GM23338 (cell line): ENCODE measurements around the gene PKM. TPM values are rescaled to one million over a fixed set of nuclear protein-coding genes. Genes with fewer than 3 reads are reported as not detected.
A peak's percentile ranks its signal among the peaks of the same experiment; 100 is the strongest.

Source experiments
- ATAC-seq: fragments of 200-7000 bp; cut with Tn5 transposase; 3 replicates; pipeline ENCODE4 v1.9.1; 2020
- DNase-seq: peaks from one replicate; pipeline ENCODE4 v3.0.0-alpha.2; 2015; ENCODE audit warnings: low spot score
- H2AFZ ChIP-seq: fragments of 200-600 bp; sonication (generic); 2 replicates; pipeline ENCODE4 v1.8.0; 2016; ENCODE audit warnings: antibody characterized with exemption, mild to moderate bottlenecking, moderate library complexity
- H3F3A ChIP-seq: fragments of 200-600 bp; sonication (generic); replicated peaks from 2 replicates; pipeline ENCODE4 v1.8.0; 2017; ENCODE audit warnings: antibody characterized with exemption, mixed run types, low read depth
- H3K27ac ChIP-seq: fragments of 200-600 bp; sonication (generic); 2 replicates; pipeline ENCODE4 v1.6.1; 2016; ENCODE audit warnings: low read depth
- H3K27me3 ChIP-seq: fragments of 200-600 bp; sonication (generic); 2 replicates; pipeline ENCODE4 v1.8.0; 2016; ENCODE audit warnings: mild to moderate bottlenecking, mixed run types, moderate library complexity; ENCODE audit not compliant: insufficient read depth
- H3K36me3 ChIP-seq: fragments of 200-600 bp; sonication (generic); 2 replicates; pipeline ENCODE4 v1.8.0; 2016; ENCODE audit warnings: mild to moderate bottlenecking; ENCODE audit not compliant: insufficient read depth
- H3K4me1 ChIP-seq: fragments of 200-600 bp; sonication (generic); 2 replicates; pipeline ENCODE4 v1.8.0; 2016; ENCODE audit warnings: mild to moderate bottlenecking, moderate library complexity; ENCODE audit not compliant: insufficient read depth
- H3K4me2 ChIP-seq: fragments of 200-600 bp; sonication (generic); 2 replicates; pipeline ENCODE4 v1.7.1; 2017; ENCODE audit warnings: mixed run types
- H3K4me3 ChIP-seq: fragments of 200-600 bp; sonication (generic); 2 replicates; pipeline ENCODE4 v1.6.1; 2016; ENCODE audit warnings: mixed run types
- H3K79me2 ChIP-seq: fragments of 200-600 bp; sonication (generic); replicated peaks from 2 replicates; pipeline ENCODE4 v1.8.0; 2017; ENCODE audit warnings: mild to moderate bottlenecking; ENCODE audit not compliant: insufficient read depth
- H3K9me2 ChIP-seq: fragments of 200-600 bp; sonication (generic); 2 replicates; pipeline ENCODE4 v1.8.0; 2017; ENCODE audit not compliant: insufficient read depth
- H4K20me1 ChIP-seq: fragments of 200-600 bp; sonication (generic); replicated peaks from 2 replicates; pipeline ENCODE4 v1.8.0; 2017; ENCODE audit warnings: mild to moderate bottlenecking; ENCODE audit not compliant: insufficient read depth
- H3K27ac Mint-ChIP-seq: 2 replicates; pipeline ENCODE4 v1.8.0; 2020; ENCODE audit warnings: inconsistent platforms, mild to moderate bottlenecking, moderate library complexity, mixed read lengths
- H3K27me3 Mint-ChIP-seq: 3 replicates; pipeline ENCODE4 v1.8.0; 2022; ENCODE audit warnings: low read depth, mild to moderate bottlenecking, moderate library complexity, mixed read lengths, inconsistent platforms; ENCODE audit not compliant: insufficient read depth, poor library complexity
- H3K36me3 Mint-ChIP-seq: 3 replicates; pipeline ENCODE4 v1.8.0; 2021; ENCODE audit warnings: low read depth, mild to moderate bottlenecking, inconsistent platforms, moderate library complexity, mixed read lengths
- H3K4me1 Mint-ChIP-seq: 3 replicates; pipeline ENCODE4 v1.8.0; 2020; ENCODE audit warnings: mild to moderate bottlenecking, inconsistent platforms, mixed read lengths
- H3K4me3 Mint-ChIP-seq: 3 replicates; pipeline ENCODE4 v1.8.0; 2021; ENCODE audit warnings: moderate library complexity, mild to moderate bottlenecking, inconsistent platforms, mixed read lengths
- H3K9me3 Mint-ChIP-seq: 3 replicates; pipeline ENCODE4 v1.8.0; 2020; ENCODE audit warnings: moderate library complexity, mild to moderate bottlenecking, inconsistent platforms, mixed read lengths
- CREB1 ChIP-seq: fragments of 250-450 bp; sonication (Bioruptor Pico); IDR thresholded peaks from 2 replicates; pipeline ENCODE4 v1.5.0; 2020; ENCODE audit warnings: low read depth, mild to moderate bottlenecking, moderate library complexity
- EZH2 ChIP-seq: fragments of 200-600 bp; sonication (generic); IDR thresholded peaks from one replicate; pipeline ENCODE4 v1.8.0; 2017; ENCODE audit warnings: antibody characterized with exemption, mild to moderate bottlenecking, low read depth; ENCODE audit not compliant: unreplicated experiment
- EZH2phosphoT487 ChIP-seq: fragments of 200-600 bp; sonication (generic); IDR thresholded peaks from one replicate; pipeline ENCODE4 v1.8.1; 2018; ENCODE audit warnings: antibody characterized with exemption; ENCODE audit not compliant: unreplicated experiment
- NANOG ChIP-seq: IDR thresholded peaks from 2 replicates; pipeline ENCODE4 v1.6.1; 2016; ENCODE audit warnings: antibody characterized with exemption, borderline replicate concordance
- POLR2AphosphoS5 ChIP-seq: IDR thresholded peaks from 2 replicates; pipeline ENCODE4 v1.6.1; 2016; ENCODE audit warnings: antibody characterized with exemption, low read depth
- STAT1 ChIP-seq: IDR thresholded peaks from one replicate; pipeline ENCODE4 v1.6.1; 2016; ENCODE audit warnings: antibody characterized with exemption; ENCODE audit not compliant: unreplicated experiment
- ZNF114 ChIP-seq: fragments of 250-450 bp; sonication (Bioruptor Pico); IDR thresholded peaks from 2 replicates; pipeline ENCODE4 v1.5.0; 2020; ENCODE audit warnings: mild to moderate bottlenecking, moderate library complexity
- ZNF331 ChIP-seq: fragments of 250-450 bp; sonication (Bioruptor Pico); IDR thresholded peaks from 2 replicates; pipeline ENCODE4 v1.5.0; 2020; ENCODE audit warnings: low read depth, mild to moderate bottlenecking, moderate library complexity
- polyA plus RNA-seq: library from polyadenylated mRNA; unstranded; fragments of >200 nt; fragmentation: Nextera tagmentation; extraction: Ambion mirVana; gene quantifications from 2 replicates; pipeline ENCODE4 v1.2.1, GENCODE V29; 2016
- total RNA-seq: library from RNA; depleted of rRNA; stranded (reverse); fragments of >200 nt; shearing (Covaris generic); gene quantifications from 2 replicates; pipeline ENCODE4 v1.2.3, GENCODE V29; 2014
- TF ChIP-seq, protein P1 (sequence below), 2 experiments: fragments of 200-600 bp in 1 of 2; sonication (generic) in 1 of 2; conservative IDR thresholded peaks; 2 replicates each; pipeline versions ENCODE4 v1.5.1 to v1.6.1; 2016 to 2017; ENCODE audit warnings: antibody characterized with exemption in 2 of 2, low read depth in 2 of 2, mild to moderate bottlenecking in 2 of 2, moderate library complexity in 1 of 2
- TF ChIP-seq, protein P2 (sequence below): IDR thresholded peaks from one replicate; pipeline ENCODE4 v1.6.1; 2018; ENCODE audit warnings: antibody characterized with exemption; ENCODE audit not compliant: unreplicated experiment

PKM gene
- total and polyA plus RNA-seq, 2 experiments from 2014 or later, result 432 to 1,137 TPM

DNA sequence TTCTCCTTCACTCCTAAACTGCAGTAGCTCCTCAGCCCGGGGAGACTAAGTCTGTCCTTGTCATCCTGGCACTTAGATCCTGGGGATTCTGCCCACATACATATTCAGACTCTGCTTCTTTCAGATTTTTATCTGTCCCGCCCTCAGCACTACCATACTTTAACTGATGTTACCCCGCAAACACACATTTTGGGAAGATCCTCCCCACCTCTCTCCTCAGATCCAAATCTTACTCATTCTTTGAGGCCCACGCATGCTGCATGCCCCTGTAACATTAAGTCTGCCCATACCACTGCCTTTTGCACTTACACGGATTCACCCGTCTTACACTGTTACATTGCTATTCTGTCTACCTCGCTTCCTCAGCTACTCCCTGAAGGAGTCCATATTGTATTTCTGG is 76.7 kb downstream of the PKM start:
- ATAC-seq (no peak), DNase-seq (no peak)
- Mint-ChIP-seq H3K4me1 (peaks cover 10% of the 10 kb centered on the region; the same call in 2 of the 3 replicates), H3K27me3 (peaks cover 12% of the 10 kb centered on the region), H3K27ac (no peak overlapping the region), H3K36me3 (no peaks in the 10 kb centered on the region), H3K9me3 (no peaks in the 10 kb centered on the region), H3K4me3 (no peak overlapping the region)
- Histone ChIP-seq H4K20me1 (no peaks in the 10 kb centered on the region; the same call in 1 of the 2 replicates), H3K36me3 (no peaks in the 10 kb centered on the region), H3F3A (no peaks in the 10 kb centered on the region), H3K4me3 (no peak overlapping the region), H2AFZ (no peak overlapping the region), H3K27me3 (no peaks in the 10 kb centered on the region), H3K27ac (no peak overlapping the region), H3K9me2 (no peaks in the 10 kb centered on the region), H3K4me2 (no peak overlapping the region), H3K79me2 (no peaks in the 10 kb centered on the region), H3K4me1 (peaks cover 7% of the 10 kb centered on the region)
- TF ChIP-seq POLR2AphosphoS5, result no peak
- TF ChIP-seq, protein P1, sequence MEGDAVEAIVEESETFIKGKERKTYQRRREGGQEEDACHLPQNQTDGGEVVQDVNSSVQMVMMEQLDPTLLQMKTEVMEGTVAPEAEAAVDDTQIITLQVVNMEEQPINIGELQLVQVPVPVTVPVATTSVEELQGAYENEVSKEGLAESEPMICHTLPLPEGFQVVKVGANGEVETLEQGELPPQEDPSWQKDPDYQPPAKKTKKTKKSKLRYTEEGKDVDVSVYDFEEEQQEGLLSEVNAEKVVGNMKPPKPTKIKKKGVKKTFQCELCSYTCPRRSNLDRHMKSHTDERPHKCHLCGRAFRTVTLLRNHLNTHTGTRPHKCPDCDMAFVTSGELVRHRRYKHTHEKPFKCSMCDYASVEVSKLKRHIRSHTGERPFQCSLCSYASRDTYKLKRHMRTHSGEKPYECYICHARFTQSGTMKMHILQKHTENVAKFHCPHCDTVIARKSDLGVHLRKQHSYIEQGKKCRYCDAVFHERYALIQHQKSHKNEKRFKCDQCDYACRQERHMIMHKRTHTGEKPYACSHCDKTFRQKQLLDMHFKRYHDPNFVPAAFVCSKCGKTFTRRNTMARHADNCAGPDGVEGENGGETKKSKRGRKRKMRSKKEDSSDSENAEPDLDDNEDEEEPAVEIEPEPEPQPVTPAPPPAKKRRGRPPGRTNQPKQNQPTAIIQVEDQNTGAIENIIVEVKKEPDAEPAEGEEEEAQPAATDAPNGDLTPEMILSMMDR (conservative IDR thresholded peaks at IDR 0.05; ENCODE audit: low read depth in 2 of 2), result no peak

DNA sequence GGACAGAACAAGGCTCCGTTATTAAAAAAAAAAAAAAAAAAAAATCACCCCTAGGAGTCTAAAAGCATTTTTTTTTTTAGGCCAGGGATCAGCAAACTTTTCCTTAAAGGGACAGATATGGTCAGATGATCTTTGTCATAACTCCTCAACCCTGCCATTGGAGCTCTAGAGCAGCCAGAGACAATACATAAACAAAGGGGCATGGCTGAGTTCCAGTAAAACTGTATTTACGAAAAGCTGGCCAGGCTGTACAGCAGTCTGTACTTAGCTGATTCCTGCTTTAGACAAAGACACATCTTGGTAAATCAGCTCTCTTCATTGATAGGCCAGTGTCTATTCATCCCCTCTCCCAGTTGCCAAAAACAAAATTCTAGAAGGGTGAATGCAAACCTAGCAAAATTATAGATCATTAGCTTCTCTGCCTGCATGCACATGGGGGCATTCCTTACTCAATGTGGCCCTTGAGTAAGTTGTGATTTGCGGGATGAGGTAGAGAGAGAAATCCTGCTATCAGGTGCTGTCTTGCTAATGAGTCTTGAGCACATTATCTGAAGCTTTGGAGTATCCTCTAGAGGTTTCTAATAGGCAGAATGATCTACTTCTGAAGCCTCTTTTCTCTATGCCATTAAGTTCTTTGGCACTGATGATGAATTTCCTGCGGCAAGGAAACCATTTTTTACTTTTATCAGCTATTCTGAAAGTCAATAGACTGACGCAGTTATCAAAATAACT is 77.6 kb downstream of the PKM start:
- peaks cover 7% of the 10 kb centered on the region for H3K4me1 ChIP-seq
- no peak for ATAC-seq
- no peaks in the 10 kb centered on the region for H3K36me3 Mint-ChIP-seq
- no peaks in the 10 kb centered on the region for H3K9me3 Mint-ChIP-seq
- no peaks in the 10 kb centered on the region; the same call in 1 of the 2 replicates for H4K20me1 ChIP-seq
- peak overlapping the region; percentile 56; the same call in 1 of the 2 replicates for H2AFZ ChIP-seq
- H3K79me2 ChIP-seq, result no peaks in the 10 kb centered on the region
- peaks cover 12% of the 10 kb centered on the region for H3K27me3 Mint-ChIP-seq
- no peak overlapping the region for H3K4me2 ChIP-seq
- DNase-seq, result no peak
- H3K4me1 Mint-ChIP-seq, result peaks cover 10% of the 10 kb centered on the region; the same call in 2 of the 3 replicates
- no peak overlapping the region for H3K4me3 ChIP-seq
- H3K4me3 Mint-ChIP-seq, result no peak overlapping the region
- no peak overlapping the region for H3K27ac Mint-ChIP-seq
- no peaks in the 10 kb centered on the region for H3K27me3 ChIP-seq
- H3K27ac ChIP-seq, result no peak overlapping the region
- no peaks in the 10 kb centered on the region for H3K9me2 ChIP-seq
- H3K36me3 ChIP-seq, result no peaks in the 10 kb centered on the region
- no peaks in the 10 kb centered on the region for H3F3A ChIP-seq
- TF ChIP-seq, protein P2, sequence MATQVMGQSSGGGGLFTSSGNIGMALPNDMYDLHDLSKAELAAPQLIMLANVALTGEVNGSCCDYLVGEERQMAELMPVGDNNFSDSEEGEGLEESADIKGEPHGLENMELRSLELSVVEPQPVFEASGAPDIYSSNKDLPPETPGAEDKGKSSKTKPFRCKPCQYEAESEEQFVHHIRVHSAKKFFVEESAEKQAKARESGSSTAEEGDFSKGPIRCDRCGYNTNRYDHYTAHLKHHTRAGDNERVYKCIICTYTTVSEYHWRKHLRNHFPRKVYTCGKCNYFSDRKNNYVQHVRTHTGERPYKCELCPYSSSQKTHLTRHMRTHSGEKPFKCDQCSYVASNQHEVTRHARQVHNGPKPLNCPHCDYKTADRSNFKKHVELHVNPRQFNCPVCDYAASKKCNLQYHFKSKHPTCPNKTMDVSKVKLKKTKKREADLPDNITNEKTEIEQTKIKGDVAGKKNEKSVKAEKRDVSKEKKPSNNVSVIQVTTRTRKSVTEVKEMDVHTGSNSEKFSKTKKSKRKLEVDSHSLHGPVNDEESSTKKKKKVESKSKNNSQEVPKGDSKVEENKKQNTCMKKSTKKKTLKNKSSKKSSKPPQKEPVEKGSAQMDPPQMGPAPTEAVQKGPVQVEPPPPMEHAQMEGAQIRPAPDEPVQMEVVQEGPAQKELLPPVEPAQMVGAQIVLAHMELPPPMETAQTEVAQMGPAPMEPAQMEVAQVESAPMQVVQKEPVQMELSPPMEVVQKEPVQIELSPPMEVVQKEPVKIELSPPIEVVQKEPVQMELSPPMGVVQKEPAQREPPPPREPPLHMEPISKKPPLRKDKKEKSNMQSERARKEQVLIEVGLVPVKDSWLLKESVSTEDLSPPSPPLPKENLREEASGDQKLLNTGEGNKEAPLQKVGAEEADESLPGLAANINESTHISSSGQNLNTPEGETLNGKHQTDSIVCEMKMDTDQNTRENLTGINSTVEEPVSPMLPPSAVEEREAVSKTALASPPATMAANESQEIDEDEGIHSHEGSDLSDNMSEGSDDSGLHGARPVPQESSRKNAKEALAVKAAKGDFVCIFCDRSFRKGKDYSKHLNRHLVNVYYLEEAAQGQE, result no peak
- TF ChIP-seq NANOG, result no peak
- no peak for TF ChIP-seq ZNF331 (CRISPR knock-in tag)
- TF ChIP-seq EZH2phosphoT487, result no peak
- TF ChIP-seq, protein P1 (conservative IDR thresholded peaks at IDR 0.05; ENCODE audit: low read depth in 2 of 2), result no peak
- no peak for TF ChIP-seq POLR2AphosphoS5
- TF ChIP-seq ZNF114 (CRISPR knock-in tag), result no peak
- no peak for TF ChIP-seq STAT1
- no peak for TF ChIP-seq CREB1 (CRISPR knock-in tag)
- TF ChIP-seq EZH2, result no peak
